ENCODE results near the gene LZTFL1. TPM values are rescaled to one million over a fixed set of nuclear protein-coding genes. Genes with fewer than 3 reads are reported as not detected.

The LZTFL1 gene
- polyA plus RNA-seq, 1 experiment, result 32.4 TPM

DNA sequence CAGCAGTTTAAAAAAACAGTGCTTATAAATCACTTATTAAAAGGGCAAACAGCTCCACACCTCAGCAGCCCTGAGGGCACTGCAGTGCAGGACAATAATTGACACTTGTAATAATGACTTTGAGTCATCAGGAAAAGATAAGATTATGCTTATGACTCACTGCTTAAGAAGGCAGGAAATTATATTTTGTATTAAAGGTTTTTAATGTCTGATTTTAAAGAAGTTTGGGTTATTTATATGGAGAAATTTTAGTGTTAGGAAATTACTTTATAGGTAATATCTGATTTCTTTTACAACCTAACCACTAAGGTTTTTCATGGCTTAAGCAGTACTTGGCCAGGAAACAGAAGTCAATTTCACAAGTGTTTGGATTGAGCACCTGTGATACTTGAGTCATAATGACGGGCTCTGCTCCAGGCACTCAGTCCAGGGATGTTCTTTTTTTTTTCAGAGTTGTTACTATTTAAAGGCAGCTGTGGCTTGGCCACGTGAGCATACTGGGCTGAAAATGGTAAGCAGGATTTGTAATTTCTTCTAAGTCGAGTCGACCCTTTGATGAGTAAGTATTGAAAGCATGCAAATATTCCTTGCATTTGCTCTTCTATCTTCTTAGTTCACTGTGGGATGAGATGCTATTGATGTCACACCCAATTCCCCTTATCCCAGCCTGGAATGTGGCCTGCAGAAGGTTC lies 23.9 kb downstream of the LZTFL1 start:
- TF ChIP-seq, protein P1, sequence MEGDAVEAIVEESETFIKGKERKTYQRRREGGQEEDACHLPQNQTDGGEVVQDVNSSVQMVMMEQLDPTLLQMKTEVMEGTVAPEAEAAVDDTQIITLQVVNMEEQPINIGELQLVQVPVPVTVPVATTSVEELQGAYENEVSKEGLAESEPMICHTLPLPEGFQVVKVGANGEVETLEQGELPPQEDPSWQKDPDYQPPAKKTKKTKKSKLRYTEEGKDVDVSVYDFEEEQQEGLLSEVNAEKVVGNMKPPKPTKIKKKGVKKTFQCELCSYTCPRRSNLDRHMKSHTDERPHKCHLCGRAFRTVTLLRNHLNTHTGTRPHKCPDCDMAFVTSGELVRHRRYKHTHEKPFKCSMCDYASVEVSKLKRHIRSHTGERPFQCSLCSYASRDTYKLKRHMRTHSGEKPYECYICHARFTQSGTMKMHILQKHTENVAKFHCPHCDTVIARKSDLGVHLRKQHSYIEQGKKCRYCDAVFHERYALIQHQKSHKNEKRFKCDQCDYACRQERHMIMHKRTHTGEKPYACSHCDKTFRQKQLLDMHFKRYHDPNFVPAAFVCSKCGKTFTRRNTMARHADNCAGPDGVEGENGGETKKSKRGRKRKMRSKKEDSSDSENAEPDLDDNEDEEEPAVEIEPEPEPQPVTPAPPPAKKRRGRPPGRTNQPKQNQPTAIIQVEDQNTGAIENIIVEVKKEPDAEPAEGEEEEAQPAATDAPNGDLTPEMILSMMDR (IDR thresholded peaks at IDR 0.05; ENCODE audit: low read depth, low read length), result no peak
- ChIA-PET POLR2A (interaction anchor here (0.6 to 1.0 kb wide), 2 partner anchors 80 to 158 kb away, joined by 3 read pairs; no protein-coding TSS in a partner anchor), CTCF (interaction anchor here (1.0 kb wide), 2 partner anchors 58 to 158 kb away, joined by 3 read pairs; no protein-coding TSS in a partner anchor)
- Histone ChIP-seq H3K9me3 (ENCODE audit: control insufficient read depth, insufficient read depth, low read length) (peaks cover 6% of the 10 kb centered on the region), H3K27ac (ENCODE audit: low read depth, low read length) (peak overlapping the region; percentile 91), H3K4me3 (ENCODE audit: low read depth, low read length) (no peak overlapping the region), H3K27me3 (ENCODE audit: control insufficient read depth, insufficient read depth, low read length) (peaks cover 8% of the 10 kb centered on the region)
- peak; percentile 97 for DNase-seq (ENCODE audit: low read depth, low spot score)

DNA sequence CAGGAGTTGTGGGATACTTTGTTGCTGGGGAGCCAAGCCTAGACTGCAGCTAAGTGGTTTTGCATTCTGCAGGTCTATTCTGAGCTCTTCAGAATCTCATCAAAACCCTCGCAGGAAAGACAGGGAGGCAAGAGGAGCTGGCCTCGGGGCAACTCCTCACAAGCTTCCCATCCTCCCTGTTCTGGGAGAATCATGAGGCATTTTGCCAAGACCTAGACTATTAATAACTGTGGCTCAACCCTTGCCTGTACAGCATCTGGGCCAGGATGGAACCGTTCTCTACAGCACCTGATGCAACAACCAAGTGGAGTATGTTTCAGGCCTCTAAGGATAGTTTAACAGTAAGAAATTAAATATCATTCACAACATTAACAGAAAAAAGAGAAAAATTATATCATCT lies 25.4 kb downstream of the LZTFL1 start:
- no peak for DNase-seq (ENCODE audit: low read depth, low spot score)
- TF ChIP-seq, protein P1 (IDR thresholded peaks at IDR 0.05; ENCODE audit: low read depth, low read length), result no peak
- H3K9me3 ChIP-seq (ENCODE audit: control insufficient read depth, insufficient read depth, low read length), result peaks cover 6% of the 10 kb centered on the region
- ChIA-PET POLR2A (no interaction called here), CTCF (interaction anchor here (0.6 to 1.1 kb wide), 2 partner anchors 55 to 263 kb away, joined by 3 read pairs; no protein-coding TSS in a partner anchor)
- no peak overlapping the region for H3K27ac ChIP-seq (ENCODE audit: low read depth, low read length)
- peaks cover 8% of the 10 kb centered on the region for H3K27me3 ChIP-seq (ENCODE audit: control insufficient read depth, insufficient read depth, low read length)
- H3K4me3 ChIP-seq (ENCODE audit: low read depth, low read length), result no peak overlapping the region

DNA sequence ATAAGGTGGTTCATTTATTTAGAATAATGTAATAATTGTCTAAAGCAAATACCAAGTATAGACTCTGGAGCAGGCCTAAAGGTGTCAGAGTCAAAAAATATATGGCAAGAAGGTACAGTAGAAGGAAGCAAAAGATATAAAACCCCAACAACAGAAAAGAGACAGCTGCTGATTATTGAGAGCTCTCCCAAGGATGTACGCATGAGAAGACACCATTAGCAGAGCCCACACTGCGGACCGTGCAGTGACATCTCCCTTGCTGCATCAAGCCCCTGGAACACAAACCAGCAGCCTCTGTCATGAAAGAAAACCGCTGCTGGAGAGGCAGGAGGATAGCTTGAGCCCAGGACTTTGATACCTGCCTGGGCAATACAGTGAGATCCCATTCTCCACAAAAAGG lies 27.6 kb downstream of the LZTFL1 start:
- DNase-seq (ENCODE audit: low read depth, low spot score), result no peak
- Histone ChIP-seq H3K9me3 (ENCODE audit: control insufficient read depth, insufficient read depth, low read length) (peaks cover 6% of the 10 kb centered on the region), H3K27ac (ENCODE audit: low read depth, low read length) (no peak overlapping the region), H3K27me3 (ENCODE audit: control insufficient read depth, insufficient read depth, low read length) (peaks cover 11% of the 10 kb centered on the region), H3K4me3 (ENCODE audit: low read depth, low read length) (no peak overlapping the region)
- POLR2A ChIA-PET, result no interaction called here
- CTCF ChIA-PET, result no interaction called here
- TF ChIP-seq, protein P1 (IDR thresholded peaks at IDR 0.05; ENCODE audit: low read depth, low read length), result no peak

DNA sequence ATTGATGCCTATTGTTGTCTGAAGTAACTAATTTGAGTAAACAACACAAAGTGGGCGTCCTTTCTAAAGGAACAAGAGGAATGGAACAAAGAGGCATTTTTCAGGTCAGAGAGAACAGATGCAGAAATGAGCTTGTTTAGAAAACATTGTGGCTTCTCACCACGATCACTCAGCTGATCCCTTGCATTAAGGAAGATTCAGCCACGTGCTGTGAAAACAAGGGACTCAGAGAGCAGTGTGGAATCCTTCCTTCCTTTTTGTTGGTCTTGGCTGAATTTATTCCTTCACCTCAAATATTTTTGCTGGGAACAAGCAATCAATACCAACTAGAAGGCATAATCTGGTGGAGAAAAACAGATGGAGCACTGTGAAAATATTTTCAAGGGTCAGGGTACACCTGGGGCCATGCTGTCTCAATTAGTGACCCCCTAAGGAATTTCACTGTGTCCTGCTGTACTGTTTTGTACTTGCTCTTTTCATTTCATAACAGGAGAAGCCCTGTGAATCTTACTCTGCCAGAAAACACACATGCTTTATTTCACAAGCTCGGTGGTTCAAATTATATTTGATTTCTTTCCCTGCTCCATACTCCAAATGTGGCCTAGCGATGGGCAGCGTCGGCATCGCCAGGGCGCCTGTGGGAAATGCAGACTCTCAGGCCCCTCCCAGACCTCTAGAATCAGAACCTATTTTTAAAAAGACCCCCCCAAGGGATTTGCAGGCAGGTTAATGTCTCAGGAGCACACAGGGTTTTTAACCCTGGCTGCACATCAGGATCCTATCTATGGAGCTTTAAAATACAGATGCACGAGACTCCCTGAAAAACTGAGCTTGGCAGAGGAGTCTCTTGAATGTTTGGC lies 34.0 kb downstream of the LZTFL1 start:
- H3K4me3 ChIP-seq (ENCODE audit: low read depth, low read length), result no peak overlapping the region
- CTCF ChIA-PET, result interaction anchor here (1.3 kb wide), 1 partner anchor 46 kb away, joined by 3 read pairs; no protein-coding TSS in a partner anchor
- no peaks in the 10 kb centered on the region for H3K9me3 ChIP-seq (ENCODE audit: control insufficient read depth, insufficient read depth, low read length)
- POLR2A ChIA-PET, result no interaction called here
- DNase-seq (ENCODE audit: low read depth, low spot score), result no peak
- TF ChIP-seq, protein P1 (IDR thresholded peaks at IDR 0.05; ENCODE audit: low read depth, low read length), result no peak
- H3K27ac ChIP-seq (ENCODE audit: low read depth, low read length), result no peak overlapping the region
- H3K27me3 ChIP-seq (ENCODE audit: control insufficient read depth, insufficient read depth, low read length), result peaks cover 9% of the 10 kb centered on the region

DNA sequence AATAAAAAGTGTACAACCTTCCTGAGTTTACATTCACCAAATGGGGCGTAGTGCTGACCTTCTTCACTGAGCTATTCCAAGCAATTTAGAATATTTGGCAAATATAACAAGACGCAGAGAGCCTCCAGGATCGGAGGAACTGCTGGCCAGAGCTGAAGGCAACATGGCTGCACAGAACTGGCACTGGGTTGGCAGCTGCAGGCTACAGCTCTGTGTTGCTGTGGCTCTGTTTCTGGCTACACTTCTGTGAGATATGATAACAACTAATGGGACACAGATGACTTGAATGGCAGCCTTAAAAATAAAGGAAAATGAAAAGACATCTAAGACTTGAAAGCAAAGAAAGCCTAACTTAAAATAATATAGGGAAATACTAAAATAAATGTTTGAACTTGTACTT lies 34.8 kb downstream of the LZTFL1 start:
- H3K27me3 ChIP-seq (ENCODE audit: control insufficient read depth, insufficient read depth, low read length), result peaks cover 11% of the 10 kb centered on the region
- POLR2A ChIA-PET, result no interaction called here
- CTCF ChIA-PET, result no interaction called here
- no peak for DNase-seq (ENCODE audit: low read depth, low spot score)
- no peak overlapping the region for H3K27ac ChIP-seq (ENCODE audit: low read depth, low read length)
- TF ChIP-seq, protein P1 (IDR thresholded peaks at IDR 0.05; ENCODE audit: low read depth, low read length), result no peak
- H3K4me3 ChIP-seq (ENCODE audit: low read depth, low read length), result no peak overlapping the region
- H3K9me3 ChIP-seq (ENCODE audit: control insufficient read depth, insufficient read depth, low read length), result no peaks in the 10 kb centered on the region

All from AG04450 (cell line).